DND-41 (cell line): ENCODE data around the gene SAC3D1.

Experiments used
- ATAC-seq: fragments of 200-7000 bp; cut with Tn5 transposase; 3 replicates; pipeline ENCODE4 v1.9.1; 2021; ENCODE audit warnings: low read depth; ENCODE audit not compliant: insufficient read depth
- DNase-seq: peaks from one replicate; pipeline ENCODE4 v3.0.0-alpha.2; 2020
- H2AFZ ChIP-seq: 2 replicates; pipeline ENCODE4 v1.6.0; 2012; ENCODE audit warnings: low read depth, low read length
- H3K27ac ChIP-seq: 2 replicates; pipeline ENCODE4 v1.5.1; 2012; ENCODE audit warnings: low read length, inconsistent platforms
- H3K27me3 ChIP-seq: fragments of 200-600 bp; sonication (generic); 2 replicates; pipeline ENCODE4 v1.6.0; 2012; ENCODE audit warnings: low read length, mild to moderate bottlenecking, inconsistent platforms; ENCODE audit not compliant: insufficient read depth, poor library complexity
- H3K36me3 ChIP-seq: 2 replicates; pipeline ENCODE4 v1.5.1; 2012; ENCODE audit warnings: low read length, inconsistent platforms; ENCODE audit not compliant: insufficient read depth
- H3K4me1 ChIP-seq: 2 replicates; pipeline ENCODE4 v1.5.1; 2012; ENCODE audit warnings: mild to moderate bottlenecking, low read length; ENCODE audit not compliant: insufficient read depth
- H3K4me2 ChIP-seq: 2 replicates; pipeline ENCODE4 v1.6.0; 2012; ENCODE audit warnings: mild to moderate bottlenecking, moderate library complexity, low read length, inconsistent platforms; ENCODE audit not compliant: insufficient read depth
- H3K4me3 ChIP-seq, 2 experiments: fragments of 200-600 bp in 1 of 2; shearing (Covaris generic) in 1 of 2; 2 replicates each; pipeline ENCODE4 v1.5.1; 2012 to 2016; ENCODE audit warnings: inconsistent platforms in 2 of 2, low read length in 2 of 2, mild to moderate bottlenecking in 2 of 2, low read depth in 1 of 2, moderate library complexity in 1 of 2
- H3K79me2 ChIP-seq: 2 replicates; pipeline ENCODE4 v1.6.0; 2012; ENCODE audit warnings: low read length, inconsistent platforms; ENCODE audit not compliant: insufficient read depth
- H3K9ac ChIP-seq: 2 replicates; pipeline ENCODE4 v1.6.0; 2012; ENCODE audit warnings: low read depth, mild to moderate bottlenecking, inconsistent platforms, low read length, moderate library complexity
- H3K9me3 ChIP-seq: 2 replicates; pipeline ENCODE4 v1.5.1; 2012; ENCODE audit warnings: low read length, moderate library complexity, mild to moderate bottlenecking, inconsistent platforms; ENCODE audit not compliant: insufficient read depth, severe bottlenecking
- H4K20me1 ChIP-seq: 2 replicates; pipeline ENCODE4 v1.6.0; 2012; ENCODE audit warnings: low read length; ENCODE audit not compliant: insufficient read depth
- EZH2 ChIP-seq: IDR thresholded peaks from 3 replicates; pipeline ENCODE4 v1.6.1; 2012; ENCODE audit warnings: borderline replicate concordance, low read depth, mild to moderate bottlenecking, moderate library complexity, low read length, inconsistent platforms; ENCODE audit not compliant: severe bottlenecking
- TF ChIP-seq, protein P1 (sequence below): IDR thresholded peaks from 2 replicates; pipeline ENCODE4 v1.5.1; 2012; ENCODE audit warnings: borderline replicate concordance, low read length, moderate library complexity, mild to moderate bottlenecking; ENCODE audit not compliant: poor library complexity, severe bottlenecking; ENCODE audit errors: extremely low read depth

Gene SAC3D1

DNA sequence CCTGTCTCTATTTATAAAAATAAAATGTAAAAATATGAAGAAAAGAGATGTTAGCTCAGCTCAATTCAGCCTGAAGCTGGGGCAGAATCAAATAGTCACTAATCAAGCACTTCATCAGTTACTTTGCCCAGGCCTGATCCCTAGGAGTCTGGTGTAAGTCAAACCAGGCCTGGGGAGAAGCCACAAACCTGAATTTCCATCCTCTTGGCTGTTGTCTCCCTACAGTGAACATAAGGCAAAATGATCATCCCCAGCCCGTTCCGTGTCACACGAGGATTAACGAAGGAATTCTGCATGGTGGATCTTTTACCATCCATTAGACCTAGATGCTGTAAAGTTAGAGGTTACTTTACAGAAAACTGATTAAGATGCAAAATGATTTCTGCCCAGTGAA is 23.8 kb downstream of the SAC3D1 start:
- TF ChIP-seq, protein P1, sequence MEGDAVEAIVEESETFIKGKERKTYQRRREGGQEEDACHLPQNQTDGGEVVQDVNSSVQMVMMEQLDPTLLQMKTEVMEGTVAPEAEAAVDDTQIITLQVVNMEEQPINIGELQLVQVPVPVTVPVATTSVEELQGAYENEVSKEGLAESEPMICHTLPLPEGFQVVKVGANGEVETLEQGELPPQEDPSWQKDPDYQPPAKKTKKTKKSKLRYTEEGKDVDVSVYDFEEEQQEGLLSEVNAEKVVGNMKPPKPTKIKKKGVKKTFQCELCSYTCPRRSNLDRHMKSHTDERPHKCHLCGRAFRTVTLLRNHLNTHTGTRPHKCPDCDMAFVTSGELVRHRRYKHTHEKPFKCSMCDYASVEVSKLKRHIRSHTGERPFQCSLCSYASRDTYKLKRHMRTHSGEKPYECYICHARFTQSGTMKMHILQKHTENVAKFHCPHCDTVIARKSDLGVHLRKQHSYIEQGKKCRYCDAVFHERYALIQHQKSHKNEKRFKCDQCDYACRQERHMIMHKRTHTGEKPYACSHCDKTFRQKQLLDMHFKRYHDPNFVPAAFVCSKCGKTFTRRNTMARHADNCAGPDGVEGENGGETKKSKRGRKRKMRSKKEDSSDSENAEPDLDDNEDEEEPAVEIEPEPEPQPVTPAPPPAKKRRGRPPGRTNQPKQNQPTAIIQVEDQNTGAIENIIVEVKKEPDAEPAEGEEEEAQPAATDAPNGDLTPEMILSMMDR, result no peak
- TF ChIP-seq EZH2, result no peak
- no peaks in the 10 kb centered on the region for H3K36me3 ChIP-seq
- no peak overlapping the region for H3K4me2 ChIP-seq
- H3K4me1 ChIP-seq, result no peaks in the 10 kb centered on the region
- no peak overlapping the region for H3K27ac ChIP-seq
- H4K20me1 ChIP-seq, result no peaks in the 10 kb centered on the region
- no peaks in the 10 kb centered on the region for H3K27me3 ChIP-seq
- no peak overlapping the region for H3K4me3 ChIP-seq
- ATAC-seq (no peak), DNase-seq (no peak)
- H3K9ac ChIP-seq, result no peak overlapping the region
- no peaks in the 10 kb centered on the region for H3K9me3 ChIP-seq
- no peaks in the 10 kb centered on the region for H3K79me2 ChIP-seq
- no peak overlapping the region for H2AFZ ChIP-seq

DNA sequence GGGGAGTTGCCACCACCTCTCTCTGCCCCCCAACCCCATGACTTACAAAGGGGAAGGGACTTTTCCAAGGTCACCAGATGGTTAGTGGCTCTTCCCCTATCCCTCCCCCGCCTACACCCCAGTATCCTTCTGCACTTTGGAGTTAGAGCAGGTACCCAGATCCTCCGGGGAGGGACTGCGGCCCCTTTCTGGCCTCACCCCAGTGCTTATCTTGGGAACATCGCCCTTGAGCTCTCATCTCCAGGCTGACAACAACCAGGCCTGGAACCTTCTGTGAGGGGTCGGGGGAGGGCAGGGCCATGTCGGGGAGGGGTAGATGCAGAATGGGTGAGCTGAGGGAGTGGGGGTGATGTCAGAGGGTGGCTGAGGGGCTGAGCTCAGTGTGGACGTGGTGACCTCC is 24.8 kb downstream of the SAC3D1 start:
- Histone ChIP-seq H3K36me3 (no peaks in the 10 kb centered on the region), H2AFZ (no peak overlapping the region), H3K9ac (no peak overlapping the region), H3K9me3 (no peaks in the 10 kb centered on the region), H3K4me2 (no peak overlapping the region), H3K4me1 (no peaks in the 10 kb centered on the region), H3K79me2 (no peaks in the 10 kb centered on the region), H3K27ac (no peak overlapping the region), H3K27me3 (no peaks in the 10 kb centered on the region), H4K20me1 (no peaks in the 10 kb centered on the region), H3K4me3 (no peak overlapping the region)
- ATAC-seq, result no peak
- no peak for DNase-seq
- TF ChIP-seq, protein P1, result no peak
- no peak for TF ChIP-seq EZH2

DNA sequence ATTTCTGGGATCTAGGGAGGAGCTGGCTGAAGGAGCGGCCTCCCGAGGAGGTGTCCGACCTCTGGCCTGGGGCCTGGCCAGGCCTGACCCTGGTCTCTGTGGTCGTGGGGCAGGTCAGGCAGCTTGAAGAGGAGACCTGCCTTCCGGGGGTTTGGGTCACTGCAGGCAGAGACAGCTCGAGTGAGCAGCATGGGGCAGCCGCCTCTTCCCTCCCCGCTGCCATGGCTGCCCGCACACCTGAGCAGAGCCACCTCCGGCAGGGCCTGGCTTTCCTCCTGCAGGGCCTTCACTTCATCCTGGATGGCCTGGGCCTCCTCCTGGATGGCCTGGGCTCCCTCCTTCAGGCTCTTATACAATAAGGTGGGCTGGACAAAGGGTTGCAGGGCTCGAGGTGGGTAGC is 25.3 kb downstream of the SAC3D1 start:
- Histone ChIP-seq H3K4me3 (no peak overlapping the region), H3K4me1 (no peaks in the 10 kb centered on the region), H3K27ac (no peak overlapping the region), H3K27me3 (no peaks in the 10 kb centered on the region), H3K36me3 (no peaks in the 10 kb centered on the region), H3K4me2 (no peak overlapping the region), H3K9ac (no peak overlapping the region), H3K79me2 (no peaks in the 10 kb centered on the region), H3K9me3 (no peaks in the 10 kb centered on the region), H4K20me1 (no peaks in the 10 kb centered on the region), H2AFZ (no peak overlapping the region)
- ATAC-seq, result no peak
- no peak for DNase-seq
- TF ChIP-seq, protein P1, result no peak
- TF ChIP-seq EZH2, result no peak

DNA sequence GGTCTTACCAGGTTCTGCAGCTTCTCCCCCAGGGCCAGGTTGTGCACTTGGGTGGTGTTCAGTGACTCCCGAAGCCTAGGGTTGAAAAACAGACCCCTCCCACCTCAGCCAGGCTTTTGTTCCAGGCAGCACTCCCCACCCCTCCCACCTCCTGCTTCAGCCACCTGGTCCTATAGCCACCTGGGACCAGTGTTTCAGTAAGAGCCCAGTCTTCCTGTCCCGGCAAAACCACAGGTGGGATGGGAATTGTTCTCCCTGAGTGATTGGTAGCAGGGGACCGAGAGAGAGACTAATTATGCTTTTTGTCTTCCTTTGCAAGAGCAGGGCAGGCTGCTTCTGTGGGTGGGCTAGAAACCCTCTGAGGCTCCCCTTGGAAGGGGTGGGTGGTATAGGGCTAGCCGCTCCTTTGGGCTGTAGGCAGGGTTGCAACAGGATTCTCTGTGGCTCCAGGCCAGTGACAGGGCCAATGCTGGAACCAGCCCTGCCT is 25.8 kb downstream of the SAC3D1 start:
- ATAC-seq (no peak), DNase-seq (no peak)
- Histone ChIP-seq H3K79me2 (no peaks in the 10 kb centered on the region), H3K9ac (no peak overlapping the region), H3K27me3 (no peaks in the 10 kb centered on the region), H3K9me3 (no peaks in the 10 kb centered on the region), H3K4me1 (no peaks in the 10 kb centered on the region), H2AFZ (no peak overlapping the region), H3K36me3 (no peaks in the 10 kb centered on the region), H4K20me1 (no peaks in the 10 kb centered on the region), H3K4me3 (no peak overlapping the region), H3K27ac (no peak overlapping the region), H3K4me2 (no peak overlapping the region)
- TF ChIP-seq, protein P1, result no peak
- no peak for TF ChIP-seq EZH2
